GM18502 (cell line): Measurements from ENCODE around the gene SLC8A2.
"Not testable (repeated sequence)": the region's sequence is repeated elsewhere in the genome, so short reads cannot be mapped to it uniquely, and the experiment has no call there.

Experiments used
- ATAC-seq: cut with Tn5 transposase; IDR thresholded peaks from one replicate; pipeline ENCODE4 v1.9.1; 2021; ENCODE audit warnings: mild to moderate bottlenecking; ENCODE audit not compliant: unreplicated experiment, poor library complexity

The SLC8A2 gene

GRCh38 chr19:47389150-47389556 is 82.5 kb downstream of the SLC8A2 start:
- no peak for ATAC-seq

DNA sequence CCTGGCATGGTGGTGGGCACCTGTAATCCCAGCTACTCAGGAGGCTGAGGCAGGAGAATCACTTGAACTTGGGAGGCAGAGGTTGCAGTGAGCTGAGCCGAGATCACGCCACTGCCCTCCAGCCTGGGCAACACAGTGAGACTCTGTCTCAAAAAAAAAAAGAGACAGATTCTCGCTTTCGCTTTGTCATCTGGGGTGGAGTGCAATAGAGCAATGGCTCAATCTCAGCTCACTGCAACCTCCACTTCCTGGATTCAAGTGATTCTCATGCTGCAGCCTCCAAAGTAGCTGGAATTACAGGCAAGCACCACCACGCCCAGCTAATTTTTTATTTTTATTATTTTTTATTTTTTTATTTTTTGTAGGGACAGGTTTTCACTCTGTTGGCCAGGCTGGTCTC is 83.0 kb downstream of the SLC8A2 start:
- not testable (repeated sequence) for ATAC-seq

DNA sequence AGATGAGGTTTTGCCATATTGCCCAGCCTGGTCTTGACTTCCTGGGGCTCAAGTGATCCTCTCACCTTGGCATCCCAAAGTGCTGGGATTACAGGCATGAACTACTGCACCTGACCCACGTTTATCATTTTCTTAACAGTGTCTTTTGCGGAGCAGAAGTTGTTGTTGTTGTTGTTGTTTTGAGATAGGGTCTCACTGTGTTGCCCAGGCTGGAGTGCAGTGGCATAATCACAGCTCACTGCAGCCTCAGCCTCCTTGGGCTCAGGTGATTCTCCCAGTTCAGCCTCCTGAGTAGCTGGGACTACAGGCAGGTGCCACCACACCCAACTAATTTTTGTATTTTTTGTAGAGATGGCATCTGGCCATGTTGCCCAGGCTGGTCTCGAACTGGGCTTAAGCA is 84.1 kb downstream of the SLC8A2 start:
- not testable (repeated sequence) for ATAC-seq

- not testable (repeated sequence) for ATAC-seq
Measured at GRCh38 chr19:47386582-47386981, 85.1 kb downstream of the SLC8A2 start.

- not testable (repeated sequence) for ATAC-seq
Measured at GRCh38 chr19:47384533-47384932, 87.2 kb downstream of the SLC8A2 start.

- ATAC-seq = not testable (repeated sequence)
Measured at GRCh38 chr19:47383890-47384289, 87.8 kb downstream of the SLC8A2 start.

- no peak for ATAC-seq
Measured at GRCh38 chr19:47381653-47382279, 89.9 kb downstream of the SLC8A2 start.

DNA sequence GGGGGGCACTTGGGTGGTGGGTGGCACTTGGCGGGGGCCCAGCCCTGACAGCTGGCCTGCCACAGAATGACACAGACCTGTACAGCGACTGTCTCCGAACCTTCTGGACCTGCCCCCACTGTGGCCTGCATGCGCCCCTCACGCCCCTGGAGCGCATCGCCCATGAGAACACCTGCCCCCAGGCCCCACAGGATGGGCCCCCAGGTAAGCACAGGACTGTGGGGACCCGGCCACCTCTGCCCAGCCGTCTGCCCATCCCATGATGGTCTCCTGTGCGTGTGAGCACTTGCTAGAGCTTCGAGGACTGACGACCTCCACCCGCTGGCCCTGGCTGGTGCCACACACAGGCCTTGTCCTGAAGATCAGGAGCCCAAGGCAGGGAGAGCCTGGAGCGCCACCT is 90.6 kb downstream of the SLC8A2 start:
- no peak for ATAC-seq

GRCh38 chr19:47380559-47380958 is 91.1 kb downstream of the SLC8A2 start:
- ATAC-seq = no peak

GRCh38 chr19:47379381-47379938 is 92.2 kb downstream of the SLC8A2 start:
- ATAC-seq = no peak

- ATAC-seq = no peak
Measured at GRCh38 chr19:47378246-47378645, 93.4 kb downstream of the SLC8A2 start.
